ENCODE data around the gene SULT2B1.

The SULT2B1 gene

GRCh38 chr19:48609571-48610108 lies 57.7 kb downstream of the SULT2B1 start:
- no peak for DNase-seq (ENCODE audit: insufficient read length)
- TF ChIP-seq POLR2A (IDR thresholded peaks at IDR 0.05; ENCODE audit: low read depth, low read length) (no peak), TAF1 (IDR thresholded peaks at IDR 0.05; ENCODE audit: borderline replicate concordance, low read depth, low read length) (no peak), POLR2AphosphoS5 (IDR thresholded peaks at IDR 0.05; ENCODE audit: low read depth, low read length) (no peak)
- FAIRE-seq, result no peak

- FAIRE-seq, result no peak
- no peak for TF ChIP-seq TAF1 (IDR thresholded peaks at IDR 0.05; ENCODE audit: borderline replicate concordance, low read depth, low read length)
- no peak for TF ChIP-seq POLR2A (IDR thresholded peaks at IDR 0.05; ENCODE audit: low read depth, low read length)
- TF ChIP-seq POLR2AphosphoS5 (IDR thresholded peaks at IDR 0.05; ENCODE audit: low read depth, low read length), result no peak
Observed at GRCh38 chr19:48611872-48612271, 59.9 kb downstream of the SULT2B1 start.

DNA sequence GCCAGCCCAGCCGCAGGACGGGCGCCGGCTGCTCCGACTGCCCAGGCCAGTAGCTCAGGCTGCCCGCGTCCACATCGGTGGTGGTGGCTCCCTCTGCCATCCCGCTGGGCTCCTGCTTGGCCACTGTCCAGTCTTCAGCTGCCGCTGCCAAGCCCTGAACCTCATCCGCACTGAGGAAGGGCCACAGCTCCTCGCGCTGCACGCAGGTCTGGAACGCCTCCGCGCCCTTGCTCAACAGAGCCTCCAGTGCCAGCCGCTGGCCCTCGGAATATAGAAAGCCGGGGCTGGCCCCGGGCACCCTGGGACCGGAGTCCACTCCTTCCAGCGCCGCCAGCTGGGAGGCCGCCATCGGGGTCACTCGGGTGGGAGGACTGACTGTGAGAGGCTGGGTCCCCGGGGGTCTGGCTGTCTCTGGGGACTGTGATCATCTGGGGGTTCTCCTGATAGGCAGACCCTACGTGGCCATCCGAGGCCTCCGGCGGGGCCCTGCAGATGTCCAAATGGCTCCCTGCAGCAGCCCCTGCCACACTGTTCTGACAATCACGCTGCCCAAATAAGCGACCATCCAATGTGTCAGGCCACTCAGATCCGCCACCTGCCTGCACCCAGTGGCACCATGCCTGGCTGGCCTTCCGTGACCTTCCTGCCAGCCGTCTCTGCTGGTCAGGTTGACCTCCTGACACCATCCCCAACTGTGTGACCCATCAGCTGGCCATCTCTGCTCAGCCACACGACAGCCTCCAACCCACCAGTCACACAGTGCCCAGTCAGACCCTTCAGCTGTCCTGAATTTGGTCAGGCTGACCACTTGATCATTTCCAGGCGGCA lies 61.3 kb downstream of the SULT2B1 start:
- TF ChIP-seq POLR2AphosphoS5 (IDR thresholded peaks at IDR 0.05; ENCODE audit: low read depth, low read length) (no peak), POLR2A (IDR thresholded peaks at IDR 0.05; ENCODE audit: low read depth, low read length) (no peak), TAF1 (IDR thresholded peaks at IDR 0.05; ENCODE audit: borderline replicate concordance, low read depth, low read length) (no peak)
- DNase-seq (ENCODE audit: insufficient read length) (no peak), FAIRE-seq (no peak)

More at GRCh38 chr19:48611872-48612271, 59.9 kb downstream of the SULT2B1 start:
- no peak for DNase-seq (ENCODE audit: insufficient read length)

DNA sequence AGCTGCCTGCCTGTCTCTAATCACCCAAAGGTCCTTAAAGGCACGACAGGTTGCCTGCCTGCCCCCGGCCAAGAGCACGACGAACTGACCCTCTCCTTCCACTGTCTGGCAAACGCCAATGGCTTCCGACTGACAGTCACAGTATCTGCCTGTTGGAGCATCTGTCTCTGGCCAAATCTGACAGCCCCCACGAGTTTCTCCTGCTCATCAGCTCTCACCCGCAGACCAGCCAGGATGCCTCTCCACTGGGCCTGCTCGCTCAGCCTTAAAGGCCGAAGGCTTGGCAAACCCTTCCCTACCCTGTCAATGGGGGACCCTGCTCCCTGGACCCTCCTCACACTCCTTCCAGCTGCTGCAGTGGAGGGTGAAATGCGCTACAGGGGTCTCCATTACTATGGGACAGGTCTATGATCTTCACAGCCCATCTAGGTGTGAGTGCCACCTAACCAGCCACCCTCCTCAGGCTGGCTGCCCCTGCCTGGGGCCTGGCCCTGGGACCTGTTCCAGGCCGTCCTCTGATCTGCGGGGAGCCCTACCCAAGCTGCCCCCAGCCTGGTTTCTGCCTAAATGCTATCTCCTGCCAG lies 62.0 kb downstream of the SULT2B1 start:
- TF ChIP-seq POLR2A (IDR thresholded peaks at IDR 0.05; ENCODE audit: low read depth, low read length) (no peak), TAF1 (IDR thresholded peaks at IDR 0.05; ENCODE audit: borderline replicate concordance, low read depth, low read length) (no peak), POLR2AphosphoS5 (IDR thresholded peaks at IDR 0.05; ENCODE audit: low read depth, low read length) (peak; percentile 72)
- no peak for FAIRE-seq
- no peak for DNase-seq (ENCODE audit: insufficient read length)

DNA sequence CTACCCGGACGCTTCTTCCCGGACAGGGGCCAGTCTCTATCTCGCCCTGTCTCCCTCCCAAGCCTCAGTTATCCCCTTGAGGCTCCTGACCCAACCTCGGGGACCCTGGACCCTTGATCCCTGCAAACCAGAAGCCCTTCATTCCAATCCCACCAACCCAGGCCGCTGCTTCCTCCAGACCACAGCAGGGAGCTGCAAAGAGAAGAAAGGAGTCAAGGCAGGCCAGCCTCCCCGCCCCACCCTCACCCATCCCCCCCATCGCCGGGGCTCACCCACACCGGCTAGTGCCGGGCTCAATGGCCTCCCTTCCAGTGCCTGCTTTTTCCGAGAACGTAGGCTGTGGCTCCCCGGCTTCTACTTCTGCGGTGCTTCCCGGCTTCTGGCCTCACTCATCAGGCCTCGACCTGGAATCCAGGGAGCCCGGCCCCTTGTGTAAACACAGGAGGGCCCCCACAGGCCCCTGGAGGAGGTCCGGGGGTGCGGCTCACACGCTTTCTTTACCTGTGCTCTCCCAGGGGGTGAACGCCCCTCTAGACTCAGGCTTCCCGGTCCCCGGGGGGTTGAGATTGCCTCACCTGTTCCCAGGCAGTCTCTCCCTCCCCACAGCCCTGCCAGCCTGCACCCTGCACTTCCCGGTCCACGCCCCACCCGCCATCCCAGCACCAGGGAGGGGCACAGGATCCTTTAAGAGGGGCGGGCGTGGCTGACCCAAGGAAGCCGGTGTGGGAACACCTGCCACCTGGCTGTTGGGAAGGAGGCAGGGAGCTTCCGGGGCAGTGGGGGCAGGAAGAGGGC lies 62.7 kb downstream of the SULT2B1 start, which contains the start of gene FAM83E:
Gene FAM83E, minus strand, starts transcription at position 641 of the 795 bp plus-strand sequence. CDS start 1,704 bp downstream, outside the sequence.
- FAIRE-seq, result no peak
- no peak for DNase-seq (ENCODE audit: insufficient read length)
- TF ChIP-seq POLR2AphosphoS5 (IDR thresholded peaks at IDR 0.05; ENCODE audit: low read depth, low read length), result peak; percentile 76; the same call in 1 of the 2 replicates
- TF ChIP-seq TAF1 (IDR thresholded peaks at IDR 0.05; ENCODE audit: borderline replicate concordance, low read depth, low read length), result no peak
- peak; percentile 73; the same call in 1 of the 2 replicates for TF ChIP-seq POLR2A (IDR thresholded peaks at IDR 0.05; ENCODE audit: low read depth, low read length)

GRCh38 chr19:48615231-48616040 lies 63.5 kb downstream of the SULT2B1 start:
- DNase-seq (ENCODE audit: insufficient read length), result no peak
- TF ChIP-seq POLR2AphosphoS5 (IDR thresholded peaks at IDR 0.05; ENCODE audit: low read depth, low read length) (no peak), POLR2A (IDR thresholded peaks at IDR 0.05; ENCODE audit: low read depth, low read length) (no peak), TAF1 (IDR thresholded peaks at IDR 0.05; ENCODE audit: borderline replicate concordance, low read depth, low read length) (no peak)
- FAIRE-seq, result no peak

DNA sequence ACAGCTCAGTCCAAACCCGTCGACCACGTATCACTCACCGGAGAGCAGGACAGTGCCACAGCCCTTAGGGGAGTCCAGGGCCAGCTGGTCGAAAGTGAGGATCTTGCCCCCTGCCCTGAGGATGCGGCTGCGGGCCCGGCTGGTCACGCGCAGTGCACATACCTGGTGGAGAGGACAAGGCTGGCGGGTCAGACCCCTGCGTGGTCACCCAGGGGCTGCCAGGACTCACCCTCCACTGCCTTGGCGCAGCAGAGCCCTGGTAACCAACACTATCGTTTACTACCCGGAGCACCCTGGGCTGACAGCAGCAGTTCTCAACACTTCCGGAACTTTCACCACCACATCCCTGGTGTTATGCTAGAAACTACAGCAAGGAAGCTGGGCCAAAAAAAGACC lies 64.1 kb downstream of the SULT2B1 start:
- FAIRE-seq (no peak), DNase-seq (ENCODE audit: insufficient read length) (no peak)
- TF ChIP-seq POLR2A (IDR thresholded peaks at IDR 0.05; ENCODE audit: low read depth, low read length) (no peak), TAF1 (IDR thresholded peaks at IDR 0.05; ENCODE audit: borderline replicate concordance, low read depth, low read length) (no peak), POLR2AphosphoS5 (IDR thresholded peaks at IDR 0.05; ENCODE audit: low read depth, low read length) (no peak; the same call in 1 of the 2 replicates)

DNA sequence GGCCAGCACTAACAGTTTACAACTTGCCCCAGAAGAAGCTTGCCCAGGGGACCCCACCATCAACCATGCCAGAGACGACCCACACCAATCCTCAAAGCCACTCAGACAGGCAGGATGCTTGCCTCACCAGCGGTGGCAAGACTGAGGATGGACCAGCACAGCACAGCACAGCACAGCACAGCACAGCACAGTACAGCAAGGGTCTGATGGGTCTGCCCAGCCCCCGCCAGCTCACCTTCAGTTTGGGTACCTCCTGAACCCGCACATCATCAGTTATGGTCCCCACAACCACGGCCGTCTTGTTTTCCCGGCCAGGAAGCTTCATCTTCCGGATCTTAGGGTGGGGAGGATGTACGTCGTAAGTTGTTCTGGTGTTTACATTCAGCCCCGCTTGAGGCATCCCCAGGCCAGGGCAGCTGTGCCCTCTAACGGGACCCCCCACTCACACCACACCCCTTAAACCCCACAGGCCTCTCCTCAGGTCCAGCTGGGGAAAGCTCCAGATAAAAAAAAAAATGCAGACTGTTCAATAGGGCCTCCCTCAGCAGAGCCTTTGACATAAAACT lies 64.6 kb downstream of the SULT2B1 start:
- FAIRE-seq (no peak), DNase-seq (ENCODE audit: insufficient read length) (no peak)
- no peak for TF ChIP-seq POLR2A (IDR thresholded peaks at IDR 0.05; ENCODE audit: low read depth, low read length)
- no peak for TF ChIP-seq TAF1 (IDR thresholded peaks at IDR 0.05; ENCODE audit: borderline replicate concordance, low read depth, low read length)
- no peak; the same call in 1 of the 2 replicates for TF ChIP-seq POLR2AphosphoS5 (IDR thresholded peaks at IDR 0.05; ENCODE audit: low read depth, low read length)

- TF ChIP-seq POLR2AphosphoS5 (IDR thresholded peaks at IDR 0.05; ENCODE audit: low read depth, low read length), result no peak
- TF ChIP-seq POLR2A (IDR thresholded peaks at IDR 0.05; ENCODE audit: low read depth, low read length), result no peak
- TF ChIP-seq TAF1 (IDR thresholded peaks at IDR 0.05; ENCODE audit: borderline replicate concordance, low read depth, low read length), result no peak
- no peak for FAIRE-seq
- no peak for DNase-seq (ENCODE audit: insufficient read length)
Observed at GRCh38 chr19:48617146-48617937, 65.4 kb downstream of the SULT2B1 start.
